SH-SY5Y (cell line): ENCODE results near the gene ROR1.

Experiments used
- GATA2 ChIP-seq: IDR thresholded peaks from 2 replicates; pipeline ENCODE4 v1.6.1; 2011; ENCODE audit warnings: mild to moderate bottlenecking, low read depth, low read length
- GATA3 ChIP-seq: IDR thresholded peaks from 2 replicates; pipeline ENCODE4 v1.6.1; 2011; ENCODE audit warnings: low read depth, mild to moderate bottlenecking, low read length, moderate library complexity

The ROR1 gene

DNA sequence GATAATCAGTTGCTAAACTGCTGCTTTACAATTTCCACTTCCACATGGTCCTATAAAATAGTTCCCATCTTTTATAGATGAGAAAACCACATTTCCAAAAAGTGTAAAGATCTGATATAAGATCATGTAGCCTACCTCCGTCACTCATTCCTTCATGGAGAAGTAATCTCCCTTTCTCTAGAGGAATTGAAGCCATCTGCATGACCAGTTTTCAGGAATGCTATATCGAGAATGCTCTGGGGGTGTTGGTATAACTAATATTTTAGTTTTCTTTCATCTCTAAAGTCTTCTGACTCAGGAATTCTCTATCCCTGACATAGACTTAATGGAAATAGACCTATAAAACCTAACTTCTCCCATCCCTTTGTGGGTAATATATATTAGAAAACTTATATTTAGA, 256.6 kb downstream of the ROR1 start:
- TF ChIP-seq GATA3 (no peak), GATA2 (no peak)

DNA sequence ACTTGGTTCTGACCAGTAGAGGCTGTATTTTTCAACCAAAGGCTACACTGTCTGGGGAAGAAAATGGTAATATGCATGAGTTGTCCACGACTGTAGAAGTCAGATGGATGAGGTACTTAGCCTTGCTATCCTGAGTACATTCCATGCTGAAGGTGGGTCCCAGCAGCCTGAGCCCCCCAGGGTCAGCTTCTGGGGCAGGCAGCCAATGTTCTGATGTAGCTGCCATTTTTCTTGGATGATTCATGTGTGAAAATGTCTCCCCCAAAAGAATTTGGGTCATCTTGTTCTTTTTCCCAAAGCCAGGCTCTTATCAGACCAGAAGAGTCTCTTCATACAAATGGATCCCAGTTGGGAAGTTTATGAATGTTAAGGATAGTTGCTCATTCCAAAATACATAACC, 257.4 kb downstream of the ROR1 start:
- TF ChIP-seq GATA3 (no peak), GATA2 (no peak)

DNA sequence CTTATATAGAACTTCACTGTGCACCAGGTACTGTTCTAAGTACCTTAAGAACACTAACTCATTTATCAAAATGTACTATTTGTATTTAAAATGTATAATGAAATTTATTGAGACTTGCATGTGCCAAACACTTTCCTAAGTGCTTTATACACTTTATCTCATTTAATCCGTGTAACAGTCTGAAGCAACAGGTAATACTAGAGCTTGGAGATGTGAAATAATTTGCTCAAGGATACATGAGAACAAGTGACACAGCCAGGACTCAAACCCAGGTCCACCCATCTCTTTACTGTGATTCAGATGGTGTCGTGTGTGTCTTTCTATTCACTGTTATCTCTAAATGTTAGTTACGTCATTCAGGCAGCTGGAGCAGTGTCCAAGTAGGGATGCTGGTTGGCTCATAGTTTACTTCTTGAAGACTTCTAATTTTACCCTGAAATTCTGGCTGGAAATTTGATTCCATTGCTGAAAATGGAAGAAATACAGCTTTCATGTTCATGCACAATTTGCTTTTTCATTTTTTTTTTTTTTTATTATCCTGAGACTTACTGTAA, 259.9 kb downstream of the ROR1 start:
- TF ChIP-seq GATA3 = no peak
- no peak for TF ChIP-seq GATA2

DNA sequence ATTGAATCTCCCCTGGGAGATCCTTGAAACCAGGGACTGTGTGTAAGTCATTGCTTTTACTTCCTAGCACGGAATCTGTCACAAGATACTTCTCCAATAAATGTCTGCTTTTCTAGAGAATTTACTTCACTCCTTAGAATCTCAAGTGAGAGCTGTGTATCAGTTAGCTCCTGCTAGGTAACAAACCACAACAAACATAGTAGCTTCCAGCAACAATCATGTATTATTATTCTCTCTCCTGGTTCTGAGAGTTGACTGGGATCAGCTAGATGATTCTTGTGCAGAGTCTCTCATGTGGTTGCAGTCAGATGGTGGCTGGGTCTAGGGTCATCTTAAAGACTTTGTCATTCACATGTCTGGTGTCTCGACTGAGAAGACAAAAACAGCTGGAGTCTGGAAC, 262.7 kb downstream of the ROR1 start:
- TF ChIP-seq GATA2 (no peak), GATA3 (no peak)

DNA sequence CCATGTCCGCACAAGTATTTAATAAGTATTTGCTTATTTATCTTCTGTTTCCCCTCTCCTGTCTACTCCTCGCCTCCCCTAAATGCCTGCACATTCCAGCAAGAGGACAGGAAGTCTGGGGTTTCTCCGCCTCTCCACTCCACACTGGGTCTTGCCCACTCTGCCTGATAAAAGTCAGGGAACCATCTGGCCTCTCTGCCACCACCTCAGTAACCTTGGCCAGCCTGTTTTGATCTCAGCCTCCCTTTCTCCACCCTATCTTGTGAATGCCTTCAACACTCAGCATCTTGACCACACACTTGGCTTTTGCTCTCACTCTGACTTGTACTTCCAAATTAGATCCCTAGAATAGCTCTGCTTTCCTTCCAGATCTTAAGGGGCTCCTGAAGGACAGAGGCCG, 264.3 kb downstream of the ROR1 start:
- TF ChIP-seq GATA2 (no peak), GATA3 (no peak)

DNA sequence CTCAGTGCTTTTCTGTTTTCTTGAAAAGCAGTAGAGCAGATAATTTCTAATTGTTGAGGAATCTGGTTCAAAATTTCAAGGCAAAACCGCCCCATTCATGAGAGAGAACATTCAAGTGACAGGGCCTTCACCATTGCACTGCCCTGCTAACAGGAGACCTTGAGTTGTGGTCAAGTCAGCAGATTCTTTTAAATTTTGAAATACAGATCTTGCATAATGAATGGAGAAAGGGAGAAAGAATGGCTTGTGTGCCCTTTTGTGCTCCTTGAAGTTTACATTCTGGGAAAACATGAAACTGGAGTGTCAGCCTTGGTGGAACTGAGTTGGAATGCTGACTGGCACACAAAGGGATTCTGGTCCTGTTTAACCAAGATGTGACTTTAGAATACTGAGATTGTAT, 265.1 kb downstream of the ROR1 start:
- TF ChIP-seq GATA3 (no peak), GATA2 (no peak)

DNA sequence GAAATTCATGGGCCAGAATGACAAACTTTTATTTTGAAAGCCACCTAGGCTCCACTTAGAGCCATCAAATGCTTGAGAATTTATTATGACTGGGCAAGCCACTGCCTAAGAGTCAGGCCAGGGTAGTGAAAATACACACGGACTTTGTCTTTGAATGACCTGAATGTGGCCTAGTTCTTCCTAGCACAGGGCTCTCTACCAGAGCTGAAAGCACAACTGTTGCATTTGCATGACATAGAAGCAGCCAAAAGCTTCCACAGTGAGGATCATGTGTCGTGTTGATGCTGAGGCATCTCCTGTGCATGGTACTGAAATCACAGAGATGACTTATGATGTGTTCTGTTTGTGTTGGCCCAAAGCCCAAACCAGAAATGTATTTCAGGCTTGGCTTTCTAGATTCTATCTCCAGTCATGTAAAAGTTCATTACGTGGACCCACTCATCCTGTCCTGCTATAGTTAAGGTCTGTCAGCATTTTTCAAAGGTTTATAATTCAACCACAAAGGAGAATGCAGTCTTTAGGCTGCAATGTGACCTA, 265.6 kb downstream of the ROR1 start:
- peak; percentile 60 for TF ChIP-seq GATA3
- TF ChIP-seq GATA2 = peak; percentile 86

DNA sequence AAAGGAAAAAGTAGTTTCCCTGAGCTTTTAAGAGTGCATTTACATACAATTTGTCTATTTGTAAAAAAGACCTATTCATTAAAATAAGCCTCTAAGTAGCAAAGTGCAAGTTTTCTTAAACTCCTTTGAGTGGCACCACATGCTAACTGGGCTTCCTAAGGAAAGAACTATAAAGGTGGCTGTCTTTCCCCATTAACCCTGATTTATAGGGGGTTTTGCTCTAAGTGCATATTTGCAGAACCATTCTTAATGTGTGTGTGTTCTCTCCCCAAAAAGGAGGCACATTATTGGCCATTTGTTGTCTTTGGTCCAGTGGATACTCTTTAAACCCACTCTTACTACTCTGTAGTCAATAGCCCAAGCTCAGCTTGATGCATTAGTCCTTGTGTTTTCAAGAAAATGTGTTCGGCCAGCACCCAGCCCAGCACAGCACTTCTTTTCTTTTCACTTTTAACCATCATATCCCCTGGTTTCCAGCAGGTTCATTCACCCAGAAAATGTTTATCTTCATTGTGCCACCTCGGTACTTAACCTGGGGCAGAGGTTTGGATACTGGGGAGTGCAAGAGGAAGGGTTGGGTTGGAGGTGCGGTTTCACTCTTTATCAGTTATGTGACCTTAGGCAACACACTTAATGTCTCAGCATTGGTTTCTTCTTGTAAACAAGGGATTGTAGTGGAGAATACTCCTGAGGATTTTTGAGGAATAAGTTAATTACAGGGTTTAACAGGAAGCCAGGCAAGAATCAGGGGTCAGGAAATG, 267.7 kb downstream of the ROR1 start:
- TF ChIP-seq GATA2 (no peak), GATA3 (no peak)

DNA sequence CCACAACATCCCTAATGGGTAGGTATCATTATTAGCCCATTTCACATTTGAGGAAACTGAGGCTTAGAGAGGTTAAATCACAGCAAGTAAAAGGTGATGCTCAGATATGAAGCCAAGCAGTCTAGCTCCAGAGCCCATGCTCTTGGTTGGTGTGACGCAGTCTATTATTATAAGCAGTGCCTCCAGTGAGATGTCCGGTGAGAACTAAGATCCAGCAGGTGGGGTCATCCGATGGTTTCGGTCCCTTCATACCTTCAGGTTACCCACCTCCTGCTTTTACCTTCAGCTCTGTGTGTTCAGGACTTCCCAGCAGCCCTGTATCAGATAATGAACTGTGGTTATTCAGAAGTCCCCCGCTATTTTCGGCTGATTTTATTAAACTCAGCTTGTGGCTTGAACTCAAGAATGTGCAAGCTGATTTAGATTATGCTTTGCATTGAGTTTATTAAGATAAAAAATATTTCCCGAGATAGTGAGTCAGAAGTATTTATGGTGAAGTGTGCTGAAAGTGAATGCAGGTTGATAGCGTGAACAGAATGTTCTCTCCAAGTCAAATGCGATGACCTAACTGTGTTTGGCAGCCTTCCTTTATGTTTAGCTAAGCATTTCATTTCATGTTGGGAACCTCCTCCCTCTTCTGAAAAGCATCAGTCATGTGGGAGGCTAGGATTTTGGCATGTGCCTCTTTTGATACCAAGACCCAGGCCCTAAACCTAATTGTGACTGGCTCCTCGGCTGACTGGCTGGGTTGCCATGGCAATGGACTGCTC, 268.7 kb downstream of the ROR1 start:
- no peak for TF ChIP-seq GATA2
- TF ChIP-seq GATA3 = no peak

DNA sequence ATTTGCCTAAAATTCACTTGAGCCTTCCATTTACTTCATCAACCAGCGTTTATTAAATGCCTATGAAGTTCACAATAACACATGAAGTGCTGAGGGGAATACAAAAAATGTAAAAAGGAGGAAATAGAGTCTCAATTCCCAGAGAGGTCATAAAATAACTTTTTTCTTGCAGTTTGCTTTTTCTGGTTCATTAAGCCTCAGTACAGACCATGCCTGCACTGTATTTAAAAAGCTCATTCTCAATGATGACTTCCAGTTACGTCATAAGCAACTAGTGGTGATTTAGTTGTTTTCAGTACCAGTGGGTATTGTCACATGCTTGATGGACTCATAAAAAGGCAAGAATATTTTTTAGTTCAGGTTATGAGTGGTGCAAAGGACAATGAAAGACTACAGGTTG, 269.5 kb downstream of the ROR1 start:
- no peak for TF ChIP-seq GATA2
- no peak for TF ChIP-seq GATA3

DNA sequence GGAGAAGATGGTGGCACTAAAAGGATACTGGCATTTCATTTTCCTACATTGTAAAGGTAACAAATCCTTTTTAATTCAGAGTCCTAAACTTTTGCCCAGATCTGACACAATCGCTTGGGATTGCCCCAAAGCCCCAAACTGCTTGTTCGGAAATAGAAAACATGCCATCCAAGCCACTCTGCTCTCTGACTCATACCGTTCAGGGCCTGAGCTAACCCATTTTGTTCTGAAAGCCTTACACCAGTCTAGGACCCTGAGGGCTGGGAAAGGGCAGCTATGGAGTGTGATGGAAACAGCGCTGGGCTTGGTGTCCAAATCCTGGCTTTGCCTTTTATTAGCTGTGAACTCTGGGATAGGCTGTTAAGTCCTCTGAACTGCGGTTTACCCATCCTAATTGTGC, 270.2 kb downstream of the ROR1 start:
- TF ChIP-seq GATA3 = no peak

DNA sequence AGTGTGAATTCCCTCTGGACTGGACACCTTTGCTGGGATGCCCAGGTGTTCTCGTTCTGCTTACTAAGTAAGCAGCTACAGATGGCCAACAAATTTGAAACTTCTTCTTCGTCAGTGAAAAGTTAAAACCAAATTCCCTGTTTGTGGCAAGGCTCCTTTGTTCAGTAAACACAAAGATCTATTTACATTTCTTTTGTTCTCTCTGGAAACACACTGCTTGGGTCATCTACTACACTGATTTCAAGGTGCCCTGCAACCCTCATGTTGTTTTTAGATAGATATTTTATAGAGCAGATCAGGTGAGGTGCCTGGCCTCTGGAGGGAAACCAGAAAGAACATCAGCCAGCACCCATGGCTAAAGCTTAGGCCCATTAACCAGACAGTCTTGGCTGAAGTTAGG, 272.4 kb downstream of the ROR1 start:
- TF ChIP-seq GATA3 = no peak
- TF ChIP-seq GATA2 = no peak

DNA sequence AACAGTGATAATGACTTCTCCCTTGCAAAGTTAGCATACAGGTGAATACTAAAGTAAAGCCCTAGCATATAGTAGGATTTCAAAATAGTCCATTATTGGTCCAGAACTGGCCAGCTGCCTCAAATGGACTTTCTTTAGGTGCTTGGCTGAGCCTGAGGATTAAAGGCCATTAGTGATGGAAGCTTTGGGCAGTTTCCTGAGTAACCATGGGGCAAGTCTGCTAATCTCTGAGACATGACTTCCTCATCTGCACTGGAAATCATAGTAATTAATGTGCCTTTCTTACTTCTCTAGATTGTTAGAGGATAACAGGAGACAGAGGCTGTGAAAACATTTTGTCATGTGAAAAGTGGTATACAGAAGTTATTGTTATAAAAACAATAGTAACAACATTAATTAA, 273.1 kb downstream of the ROR1 start:
- TF ChIP-seq GATA3 = no peak
- no peak for TF ChIP-seq GATA2

DNA sequence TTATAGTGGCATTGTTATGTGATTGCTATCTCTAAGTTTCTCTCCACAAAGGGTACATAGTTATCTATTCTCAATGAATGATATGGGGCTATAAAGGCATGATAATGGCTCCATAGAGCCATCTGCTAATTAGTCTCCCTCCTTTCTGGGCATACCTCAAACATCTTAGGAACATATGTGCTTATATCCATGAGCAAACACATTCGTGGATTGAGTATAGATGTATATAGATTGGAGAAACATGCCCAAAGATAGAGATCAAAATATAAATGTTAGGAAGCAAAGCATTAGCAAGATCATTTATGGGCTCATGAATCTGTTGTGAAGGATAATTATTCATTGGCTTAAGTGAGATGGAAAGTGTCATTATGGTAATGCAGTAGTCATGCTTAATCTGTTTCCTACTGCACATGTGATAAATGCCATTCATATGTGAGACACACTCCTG, 273.8 kb downstream of the ROR1 start:
- TF ChIP-seq GATA3 (peak; percentile 86), GATA2 (peak; percentile 84)

DNA sequence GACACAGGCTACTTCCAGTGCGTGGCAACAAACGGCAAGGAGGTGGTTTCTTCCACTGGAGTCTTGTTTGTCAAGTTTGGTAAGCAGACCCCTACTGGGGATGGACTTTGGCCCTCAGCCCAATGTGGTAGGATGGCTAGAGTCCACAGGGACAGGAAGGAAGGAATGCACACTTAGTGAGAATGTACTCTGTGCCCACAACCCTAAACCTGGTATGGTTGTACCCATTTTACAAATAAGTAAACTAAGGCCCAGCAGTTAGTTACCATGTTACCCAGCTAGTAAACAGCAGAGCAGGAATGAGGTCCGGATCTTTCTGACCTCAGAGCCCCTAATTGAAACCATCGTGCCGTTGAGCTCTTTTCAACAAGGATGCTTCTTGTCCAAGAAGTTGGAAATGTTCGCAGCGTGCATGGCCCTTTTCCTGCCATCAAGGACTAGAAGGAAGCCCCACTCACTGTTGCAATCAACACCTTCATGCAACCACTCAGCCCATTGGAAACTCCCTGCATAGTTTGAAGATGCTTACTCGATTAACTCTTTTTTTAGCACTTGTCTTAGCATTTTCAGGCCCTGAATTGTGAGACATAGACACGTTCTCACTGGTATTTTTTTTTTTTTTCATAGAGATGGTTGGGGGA, 276.2 kb downstream of the ROR1 start:
- no peak for TF ChIP-seq GATA2
- no peak for TF ChIP-seq GATA3
